Activated CD8-positive, alpha-beta T cell treated with anti-CD3 and anti-CD28 coated beads for 36 hours (primary cell): ENCODE measurements around the gene C1QTNF9. TPM values are rescaled to one million over a fixed set of nuclear protein-coding genes. Genes with fewer than 3 reads are reported as not detected.

Experiments used
- ATAC-seq: fragments of 200-7000 bp; cut with Tn5 transposase; one replicate; pipeline ENCODE4 v1.10.0; 2021; ENCODE audit warnings: mild to moderate bottlenecking, moderate library complexity
- CTCF ChIA-PET: fragments of 350-600 bp; sonication (Branson Sonifier 250); formaldehyde crosslinking; loops from one replicate; lab custom pipeline; 2021; ENCODE audit warnings: antibody characterized with exemption; lab: Charles Lee
- POLR2A ChIA-PET: fragments of 350-600 bp; sonication (Branson Sonifier 250); formaldehyde crosslinking; loops from one replicate; lab custom pipeline; 2021; ENCODE audit warnings: antibody characterized with exemption; lab: Charles Lee
- DNase-seq: peaks from one replicate; pipeline ENCODE4 v3.0.0-alpha.2; 2020
- H3K27ac Mint-ChIP-seq: one replicate; pipeline ENCODE4 v1.8.0; 2021; ENCODE audit warnings: mild to moderate bottlenecking, mixed read lengths
- H3K27me3 Mint-ChIP-seq: one replicate; pipeline ENCODE4 v1.8.0; 2021; ENCODE audit warnings: mixed read lengths
- H3K36me3 Mint-ChIP-seq: one replicate; pipeline ENCODE4 v1.8.0; 2021; ENCODE audit warnings: low read depth, mixed read lengths
- H3K4me1 Mint-ChIP-seq: one replicate; pipeline ENCODE4 v1.8.0; 2021; ENCODE audit warnings: low read depth, mixed read lengths
- H3K4me3 Mint-ChIP-seq: one replicate; pipeline ENCODE4 v1.8.0; 2021; ENCODE audit warnings: mild to moderate bottlenecking, moderate library complexity, mixed read lengths
- H3K9me3 Mint-ChIP-seq: one replicate; pipeline ENCODE4 v1.8.0; 2021; ENCODE audit warnings: mixed read lengths
- CTCF ChIP-seq: fragments of 200-600 bp; IDR thresholded peaks from one replicate; pipeline ENCODE4 v1.8.0; 2022; ENCODE audit warnings: antibody characterized with exemption, mild to moderate bottlenecking
- intact Hi-C: fragments of 100-400 bp; cut with micrococcal nuclease; formaldehyde crosslinking; loops from one replicate; pipeline ENCODE4 v1.10.0; 2022
- total RNA-seq, 2 experiments: library from RNA; stranded (reverse); gene quantifications; one replicate each; pipeline ENCODE4 v1.2.3, GENCODE V29; 2021

The C1QTNF9 gene
- total RNA-seq, 2 experiments from 2014 or later = not detected

- DNase-seq = peak; percentile 90
- peak overlapping the region; percentile 98 for H3K27ac Mint-ChIP-seq
- H3K4me3 Mint-ChIP-seq = peak overlapping the region; percentile 64
- ATAC-seq = peak; percentile 69
- intact Hi-C loops = no loop called here
- no peak for TF ChIP-seq CTCF
- peaks cover 23% of the 10 kb centered on the region for H3K36me3 Mint-ChIP-seq
- ChIA-PET POLR2A (interaction anchor here (0.9 to 14.8 kb wide), 6 partner anchors 8 to 386 kb away, joined by 3 to 227 read pairs (median 3); no protein-coding TSS in a partner anchor), CTCF (interaction anchor here (0.6 to 2.4 kb wide), 8 partner anchors 10 to 46 kb away, joined by 3 to 8 read pairs (median 6); no protein-coding TSS in a partner anchor)
- H3K27me3 Mint-ChIP-seq = no peaks in the 10 kb centered on the region
- no peaks in the 10 kb centered on the region for H3K9me3 Mint-ChIP-seq
- H3K4me1 Mint-ChIP-seq = peaks cover 81% of the 10 kb centered on the region
These were observed 34.8 kb upstream of the C1QTNF9 start for GRCh38 chr13:24274452-24275021.

- Mint-ChIP-seq H3K9me3 (no peaks in the 10 kb centered on the region), H3K4me1 (peaks cover 82% of the 10 kb centered on the region), H3K4me3 (peak overlapping the region; percentile 64), H3K36me3 (peaks cover 23% of the 10 kb centered on the region), H3K27ac (peak overlapping the region; percentile 98), H3K27me3 (no peaks in the 10 kb centered on the region)
- ChIA-PET POLR2A (interaction anchor here (0.6 to 14.8 kb wide), 5 partner anchors 13 to 114 kb away, joined by 3 to 227 read pairs (median 4); partner anchors contain the start of gene SPATA13), CTCF (interaction anchor here (0.9 to 2.4 kb wide), 4 partner anchors 11 to 46 kb away, joined by 5 to 8 read pairs (median 7); no protein-coding TSS in a partner anchor)
- DNase-seq (no peak), ATAC-seq (no peak)
- intact Hi-C loops = no loop called here
- no peak for TF ChIP-seq CTCF
These were observed 34.3 kb upstream of the C1QTNF9 start for GRCh38 chr13:24275041-24275440.

GRCh38 chr13:24276306-24276705, 33.1 kb upstream of the C1QTNF9 start:
- Mint-ChIP-seq H3K4me1 (peaks cover 85% of the 10 kb centered on the region), H3K4me3 (no peak overlapping the region), H3K9me3 (no peaks in the 10 kb centered on the region), H3K27ac (peak overlapping the region; percentile 98), H3K27me3 (no peaks in the 10 kb centered on the region), H3K36me3 (peaks cover 20% of the 10 kb centered on the region)
- CTCF ChIA-PET = no interaction called here
- TF ChIP-seq CTCF = no peak
- ATAC-seq = no peak
- POLR2A ChIA-PET = interaction anchor here (9.8 to 14.8 kb wide), 2 partner anchors 14 to 22 kb away, joined by 84 to 227 read pairs; no protein-coding TSS in a partner anchor
- no peak for DNase-seq
- intact Hi-C loops = no loop called here

DNA sequence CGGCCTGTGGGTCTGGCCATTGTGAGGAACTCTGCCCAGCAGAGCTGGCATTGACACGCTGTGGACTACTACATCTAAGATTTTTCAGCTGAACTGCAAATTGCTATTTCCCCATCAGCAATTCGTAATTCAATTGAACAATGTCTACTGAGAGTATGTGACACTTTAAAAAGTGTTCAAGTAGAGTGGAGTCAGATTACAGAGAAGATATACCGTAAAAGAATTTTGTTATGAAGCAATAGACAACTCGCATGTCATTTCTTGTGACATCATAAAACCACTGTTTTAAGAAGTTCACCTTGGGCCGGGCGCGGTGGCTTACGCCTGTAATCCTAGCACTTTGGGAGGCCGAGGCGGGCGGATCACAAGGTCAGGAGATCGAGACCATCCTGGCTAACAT, 32.5 kb upstream of the C1QTNF9 start:
- CTCF ChIA-PET = no interaction called here
- Mint-ChIP-seq H3K27ac (peak overlapping the region; percentile 13), H3K4me3 (no peak overlapping the region), H3K4me1 (peaks cover 86% of the 10 kb centered on the region), H3K27me3 (no peaks in the 10 kb centered on the region), H3K36me3 (peaks cover 21% of the 10 kb centered on the region), H3K9me3 (no peaks in the 10 kb centered on the region)
- DNase-seq (no peak), ATAC-seq (no peak)
- TF ChIP-seq CTCF = no peak
- POLR2A ChIA-PET = interaction anchor here (1.6 to 14.8 kb wide), 3 partner anchors 14 to 23 kb away, joined by 4 to 227 read pairs (median 84); no protein-coding TSS in a partner anchor
- intact Hi-C loops = no loop called here

- no peak overlapping the region for H3K4me3 Mint-ChIP-seq
- H3K36me3 Mint-ChIP-seq = peaks cover 22% of the 10 kb centered on the region
- H3K27me3 Mint-ChIP-seq = no peaks in the 10 kb centered on the region
- ATAC-seq (no peak), DNase-seq (no peak)
- intact Hi-C loops = no loop called here
- peaks cover 88% of the 10 kb centered on the region for H3K4me1 Mint-ChIP-seq
- no peak for TF ChIP-seq CTCF
- no peaks in the 10 kb centered on the region for H3K9me3 Mint-ChIP-seq
- ChIA-PET CTCF (interaction anchor here (0.7 kb wide), 1 partner anchor 49 kb away, joined by 3 read pairs; no protein-coding TSS in a partner anchor), POLR2A (interaction anchor here (1.6 to 9.8 kb wide), 2 partner anchors 15 kb away, joined by 4 to 84 read pairs; no protein-coding TSS in a partner anchor)
- peak overlapping the region; percentile 75 for H3K27ac Mint-ChIP-seq
These were observed 31.6 kb upstream of the C1QTNF9 start for GRCh38 chr13:24277761-24278160.
